ENCODE measurements around the gene MGMT. TPM values are rescaled to one million over a fixed set of nuclear protein-coding genes. Genes with fewer than 3 reads are reported as not detected.

Gene MGMT
- total RNA-seq, 1 experiment from 2014 or later: 9.4 TPM

- no peaks in the 10 kb centered on the region for H3K36me3 ChIP-seq
- H3K4me3 ChIP-seq: no peak overlapping the region
- no peaks in the 10 kb centered on the region for H3K4me1 ChIP-seq (replicated peaks)
- 0 out of 2 replicates have a peak, but pooled peaks cover 6% of the 10 kb centered on the region for H3K9me3 ChIP-seq (replicated peaks)
- H3K27me3 ChIP-seq (replicated peaks): no peaks in the 10 kb centered on the region
- DNase-seq (ENCODE audit: low read depth in 1 of 2, low spot score in 2 of 2): no peak
- H3K27ac ChIP-seq: no peak overlapping the region
Measured at GRCh38 chr10:129614341-129614740, 147.3 kb downstream of the MGMT start.

- H3K36me3 ChIP-seq: no peaks in the 10 kb centered on the region
- H3K27ac ChIP-seq: no peak overlapping the region
- DNase-seq (ENCODE audit: low read depth in 1 of 2, low spot score in 2 of 2): no peak
- H3K4me3 ChIP-seq: no peak overlapping the region
- no peaks in the 10 kb centered on the region for H3K27me3 ChIP-seq (replicated peaks)
- peaks cover 13% of the 10 kb centered on the region; the same call in 1 of the 2 replicates for H3K9me3 ChIP-seq (replicated peaks)
- no peaks in the 10 kb centered on the region for H3K4me1 ChIP-seq (replicated peaks)
Measured at GRCh38 chr10:129615381-129615780, 148.3 kb downstream of the MGMT start.

- no peaks in the 10 kb centered on the region for H3K4me1 ChIP-seq (replicated peaks)
- no peak overlapping the region for H3K27ac ChIP-seq
- DNase-seq (ENCODE audit: low read depth in 1 of 2, low spot score in 2 of 2): no peak
Measured at GRCh38 chr10:129615921-129616525, 149.0 kb downstream of the MGMT start.

GRCh38 chr10:129617768-129618167 lies 150.7 kb downstream of the MGMT start:
- Histone ChIP-seq H3K9me3 (replicated peaks) (peaks cover 21% of the 10 kb centered on the region; the same call in 1 of the 2 replicates), H3K4me3 (no peak overlapping the region), H3K27me3 (replicated peaks) (no peaks in the 10 kb centered on the region), H3K27ac (no peak overlapping the region), H3K36me3 (no peaks in the 10 kb centered on the region), H3K4me1 (replicated peaks) (no peaks in the 10 kb centered on the region)
- DNase-seq (ENCODE audit: low read depth in 1 of 2, low spot score in 2 of 2): no peak

More at GRCh38 chr10:129615921-129616525, 149.0 kb downstream of the MGMT start:
- peaks cover 14% of the 10 kb centered on the region; the same call in 1 of the 2 replicates for H3K9me3 ChIP-seq (replicated peaks)
- H3K27me3 ChIP-seq (replicated peaks): no peaks in the 10 kb centered on the region
- H3K36me3 ChIP-seq: no peaks in the 10 kb centered on the region
- H3K4me3 ChIP-seq: no peak overlapping the region

- DNase-seq (ENCODE audit: low read depth in 1 of 2, low spot score in 2 of 2): no peak
- Histone ChIP-seq H3K27ac (no peak overlapping the region), H3K4me3 (no peak overlapping the region), H3K9me3 (replicated peaks) (peaks cover 22% of the 10 kb centered on the region), H3K27me3 (replicated peaks) (no peaks in the 10 kb centered on the region), H3K36me3 (no peaks in the 10 kb centered on the region), H3K4me1 (replicated peaks) (no peaks in the 10 kb centered on the region)
Measured at GRCh38 chr10:129621062-129621461, 154.0 kb downstream of the MGMT start.

GRCh38 chr10:129621693-129622092 lies 154.7 kb downstream of the MGMT start:
- DNase-seq (ENCODE audit: low read depth in 1 of 2, low spot score in 2 of 2): no peak
- Histone ChIP-seq H3K4me1 (replicated peaks) (no peaks in the 10 kb centered on the region), H3K36me3 (no peaks in the 10 kb centered on the region), H3K9me3 (replicated peaks) (peaks cover 21% of the 10 kb centered on the region), H3K27ac (no peak overlapping the region), H3K27me3 (replicated peaks) (no peaks in the 10 kb centered on the region), H3K4me3 (no peak overlapping the region)

- no peaks in the 10 kb centered on the region for H3K4me1 ChIP-seq (replicated peaks)
- H3K36me3 ChIP-seq: no peaks in the 10 kb centered on the region
- no peak for DNase-seq (ENCODE audit: low read depth in 1 of 2, low spot score in 2 of 2)
- H3K4me3 ChIP-seq: no peak overlapping the region
- H3K9me3 ChIP-seq (replicated peaks): peaks cover 22% of the 10 kb centered on the region
- H3K27me3 ChIP-seq (replicated peaks): no peaks in the 10 kb centered on the region
- no peak overlapping the region for H3K27ac ChIP-seq
Measured at GRCh38 chr10:129622291-129622690, 155.2 kb downstream of the MGMT start.

GRCh38 chr10:129622736-129623135 lies 155.7 kb downstream of the MGMT start:
- peaks cover 22% of the 10 kb centered on the region for H3K9me3 ChIP-seq (replicated peaks)
- H3K4me1 ChIP-seq (replicated peaks): no peaks in the 10 kb centered on the region
- no peak overlapping the region for H3K27ac ChIP-seq
- DNase-seq (ENCODE audit: low read depth in 1 of 2, low spot score in 2 of 2): no peak
- H3K4me3 ChIP-seq: no peak overlapping the region
- no peaks in the 10 kb centered on the region for H3K27me3 ChIP-seq (replicated peaks)
- no peaks in the 10 kb centered on the region for H3K36me3 ChIP-seq

- Histone ChIP-seq H3K27me3 (replicated peaks) (no peaks in the 10 kb centered on the region), H3K36me3 (no peaks in the 10 kb centered on the region), H3K9me3 (replicated peaks) (peaks cover 25% of the 10 kb centered on the region), H3K4me1 (replicated peaks) (no peaks in the 10 kb centered on the region), H3K4me3 (no peak overlapping the region), H3K27ac (no peak overlapping the region)
- no peak for DNase-seq (ENCODE audit: low read depth in 1 of 2, low spot score in 2 of 2)
Measured at GRCh38 chr10:129624526-129624925, 157.5 kb downstream of the MGMT start.

GRCh38 chr10:129626309-129626708 lies 159.3 kb downstream of the MGMT start:
- Histone ChIP-seq H3K9me3 (replicated peaks) (peaks cover 23% of the 10 kb centered on the region), H3K27me3 (replicated peaks) (no peaks in the 10 kb centered on the region), H3K4me3 (no peak overlapping the region), H3K36me3 (no peaks in the 10 kb centered on the region), H3K27ac (no peak overlapping the region), H3K4me1 (replicated peaks) (no peaks in the 10 kb centered on the region)
- DNase-seq (ENCODE audit: low read depth in 1 of 2, low spot score in 2 of 2): no peak

- Histone ChIP-seq H3K4me3 (no peak overlapping the region), H3K4me1 (replicated peaks) (no peaks in the 10 kb centered on the region), H3K27ac (no peak overlapping the region), H3K36me3 (no peaks in the 10 kb centered on the region), H3K9me3 (replicated peaks) (peaks cover 22% of the 10 kb centered on the region), H3K27me3 (replicated peaks) (no peaks in the 10 kb centered on the region)
- DNase-seq (ENCODE audit: low read depth in 1 of 2, low spot score in 2 of 2): no peak
Measured at GRCh38 chr10:129626796-129627435, 159.9 kb downstream of the MGMT start.

GRCh38 chr10:129627442-129627841 lies 160.4 kb downstream of the MGMT start:
- DNase-seq (ENCODE audit: low read depth in 1 of 2, low spot score in 2 of 2): no peak
- no peak overlapping the region for H3K4me3 ChIP-seq
- H3K27ac ChIP-seq: no peak overlapping the region
- no peaks in the 10 kb centered on the region for H3K27me3 ChIP-seq (replicated peaks)
- H3K36me3 ChIP-seq: no peaks in the 10 kb centered on the region
- H3K4me1 ChIP-seq (replicated peaks): no peaks in the 10 kb centered on the region
- H3K9me3 ChIP-seq (replicated peaks): peaks cover 17% of the 10 kb centered on the region

GRCh38 chr10:129628823-129629222 lies 161.8 kb downstream of the MGMT start:
- Histone ChIP-seq H3K27ac (no peak overlapping the region), H3K36me3 (no peaks in the 10 kb centered on the region), H3K9me3 (replicated peaks) (peaks cover 16% of the 10 kb centered on the region), H3K4me3 (no peak overlapping the region), H3K4me1 (replicated peaks) (no peaks in the 10 kb centered on the region), H3K27me3 (replicated peaks) (no peaks in the 10 kb centered on the region)
- no peak for DNase-seq (ENCODE audit: low read depth in 1 of 2, low spot score in 2 of 2)

- H3K27ac ChIP-seq: no peak overlapping the region
- no peak overlapping the region for H3K4me3 ChIP-seq
- no peak for DNase-seq (ENCODE audit: low read depth in 1 of 2, low spot score in 2 of 2)
- no peaks in the 10 kb centered on the region for H3K4me1 ChIP-seq (replicated peaks)
- H3K27me3 ChIP-seq (replicated peaks): no peaks in the 10 kb centered on the region
- no peaks in the 10 kb centered on the region for H3K36me3 ChIP-seq
- peaks cover 13% of the 10 kb centered on the region for H3K9me3 ChIP-seq (replicated peaks)
Measured at GRCh38 chr10:129629911-129630310, 162.9 kb downstream of the MGMT start.

All from SJSA1 (cell line).